Gastrocnemius medialis (tissue), 4 donors: Measurements from ENCODE around the gene ADAMTSL1.

Experiments
- POLR2A ChIP-seq, 2 donors: fragments of 450-650 bp; IDR thresholded peaks; one replicate each; pipeline ENCODE4 v1.6.1; 2017; ENCODE audit warnings: antibody characterized with exemption in 2 of 2, mild to moderate bottlenecking in 2 of 2, moderate library complexity in 2 of 2
- TF ChIP-seq, protein P1 (sequence below), 5 experiments: fragments of 450-650 bp in 3 of 5; fragments of 200-600 bp in 2 of 5; sonication (generic) in 2 of 5; IDR thresholded peaks in 4 of 5; conservative IDR thresholded peaks in 1 of 5; 1 replicate in 4 of 5; 2 replicates in 1 of 5; pipeline ENCODE4 v1.5.1; 2016 to 2019; ENCODE audit warnings: antibody characterized with exemption in 5 of 5, mild to moderate bottlenecking in 3 of 5, moderate library complexity in 3 of 5

GRCh38 chr9:18926513-18926912 lies 452.6 kb downstream of the ADAMTSL1 start:
- TF ChIP-seq, protein P1, sequence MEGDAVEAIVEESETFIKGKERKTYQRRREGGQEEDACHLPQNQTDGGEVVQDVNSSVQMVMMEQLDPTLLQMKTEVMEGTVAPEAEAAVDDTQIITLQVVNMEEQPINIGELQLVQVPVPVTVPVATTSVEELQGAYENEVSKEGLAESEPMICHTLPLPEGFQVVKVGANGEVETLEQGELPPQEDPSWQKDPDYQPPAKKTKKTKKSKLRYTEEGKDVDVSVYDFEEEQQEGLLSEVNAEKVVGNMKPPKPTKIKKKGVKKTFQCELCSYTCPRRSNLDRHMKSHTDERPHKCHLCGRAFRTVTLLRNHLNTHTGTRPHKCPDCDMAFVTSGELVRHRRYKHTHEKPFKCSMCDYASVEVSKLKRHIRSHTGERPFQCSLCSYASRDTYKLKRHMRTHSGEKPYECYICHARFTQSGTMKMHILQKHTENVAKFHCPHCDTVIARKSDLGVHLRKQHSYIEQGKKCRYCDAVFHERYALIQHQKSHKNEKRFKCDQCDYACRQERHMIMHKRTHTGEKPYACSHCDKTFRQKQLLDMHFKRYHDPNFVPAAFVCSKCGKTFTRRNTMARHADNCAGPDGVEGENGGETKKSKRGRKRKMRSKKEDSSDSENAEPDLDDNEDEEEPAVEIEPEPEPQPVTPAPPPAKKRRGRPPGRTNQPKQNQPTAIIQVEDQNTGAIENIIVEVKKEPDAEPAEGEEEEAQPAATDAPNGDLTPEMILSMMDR (IDR thresholded peaks at IDR 0.05 in 4 of 5, conservative IDR thresholded peaks at IDR 0.05 in 1 of 5): no peak
- TF ChIP-seq POLR2A (IDR thresholded peaks at IDR 0.05): no peak
